HG03378 (cell line): Measurements from ENCODE around the gene PRKAR1A.

ENCODE experiments used
- ATAC-seq: cut with Tn5 transposase; IDR thresholded peaks from one replicate; pipeline ENCODE4 v1.9.1; 2021; ENCODE audit warnings: mild to moderate bottlenecking, moderate library complexity; ENCODE audit not compliant: unreplicated experiment

The PRKAR1A gene

GRCh38 chr17:68599091-68599490, 86.9 kb downstream of the PRKAR1A start:
- no peak for ATAC-seq

- no peak for ATAC-seq
These were observed 87.4 kb downstream of the PRKAR1A start for GRCh38 chr17:68599552-68600066.

GRCh38 chr17:68600067-68600930, 88.1 kb downstream of the PRKAR1A start:
- no peak for ATAC-seq
